ENCODE data around the gene CCDC12.

- TF ChIP-seq CTCF (IDR thresholded peaks at IDR 0.05) (no peak), EP300 (IDR thresholded peaks at IDR 0.05) (no peak)
Measured at GRCh38 chr3:46988616-46989015, 12.1 kb upstream of the CCDC12 start.

Measured in sigmoid colon (tissue), 4 donors.